ENCODE results near the gene NOVA2.
A peak's percentile ranks its signal among the peaks of the same experiment; 100 is the strongest.

Gene NOVA2

DNA sequence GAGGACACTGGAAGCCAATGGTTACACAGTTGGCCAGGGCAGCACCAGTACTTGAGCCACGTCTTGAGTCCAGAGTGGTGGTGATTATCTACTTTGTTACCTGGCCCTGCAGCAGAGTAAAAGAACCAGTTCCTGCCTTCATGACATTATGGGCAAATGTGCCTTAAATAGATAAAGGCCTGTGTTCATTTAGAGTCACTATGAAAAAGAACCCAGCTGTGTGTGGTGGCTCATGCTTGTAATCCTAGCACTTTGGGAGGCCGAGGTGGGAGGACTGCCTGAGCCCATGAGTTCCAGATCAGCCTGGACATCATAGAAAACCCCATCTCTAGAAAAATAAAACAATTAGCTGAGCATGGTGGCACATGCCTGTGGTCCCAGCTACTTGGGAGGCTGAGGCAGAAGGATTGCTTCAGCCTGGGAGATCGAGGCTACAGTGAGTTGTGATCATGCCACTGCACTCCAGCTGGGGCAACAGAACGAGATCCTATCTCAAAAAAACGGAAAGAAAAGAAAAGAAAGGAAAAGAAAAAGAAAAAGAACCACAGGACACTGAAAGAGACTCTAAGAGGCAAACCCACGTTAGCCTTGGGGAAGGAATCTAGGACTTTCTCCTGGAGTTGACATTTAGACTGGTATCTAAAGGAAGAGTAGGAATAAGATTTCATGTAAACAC, 84.3 kb downstream of the NOVA2 start:
- DNase-seq = no peak

DNA sequence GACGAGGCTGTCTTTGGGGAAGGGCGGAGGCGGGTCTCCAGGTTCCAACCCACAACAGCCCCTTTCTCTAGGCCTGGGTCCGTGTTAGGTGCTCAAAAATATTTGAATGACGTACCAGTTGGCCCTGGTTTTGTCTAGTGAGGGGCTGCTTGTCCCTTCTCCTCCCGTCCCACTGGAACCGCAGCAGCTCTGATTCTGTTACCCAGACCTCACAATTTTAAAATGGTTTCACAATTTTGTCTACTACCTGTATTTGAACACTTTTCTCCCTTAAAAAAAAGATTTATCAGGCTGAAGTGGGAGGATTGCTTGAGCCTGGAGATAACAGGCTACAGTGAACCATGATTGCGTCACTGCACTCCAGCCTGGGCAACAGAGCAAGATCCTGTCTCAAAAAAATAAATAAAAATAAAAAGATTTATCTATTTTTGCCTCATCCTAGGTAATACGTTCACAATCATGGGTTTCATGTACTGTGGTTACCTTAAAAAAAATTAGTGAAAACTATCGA, 86.4 kb downstream of the NOVA2 start:
- DNase-seq = no peak

DNA sequence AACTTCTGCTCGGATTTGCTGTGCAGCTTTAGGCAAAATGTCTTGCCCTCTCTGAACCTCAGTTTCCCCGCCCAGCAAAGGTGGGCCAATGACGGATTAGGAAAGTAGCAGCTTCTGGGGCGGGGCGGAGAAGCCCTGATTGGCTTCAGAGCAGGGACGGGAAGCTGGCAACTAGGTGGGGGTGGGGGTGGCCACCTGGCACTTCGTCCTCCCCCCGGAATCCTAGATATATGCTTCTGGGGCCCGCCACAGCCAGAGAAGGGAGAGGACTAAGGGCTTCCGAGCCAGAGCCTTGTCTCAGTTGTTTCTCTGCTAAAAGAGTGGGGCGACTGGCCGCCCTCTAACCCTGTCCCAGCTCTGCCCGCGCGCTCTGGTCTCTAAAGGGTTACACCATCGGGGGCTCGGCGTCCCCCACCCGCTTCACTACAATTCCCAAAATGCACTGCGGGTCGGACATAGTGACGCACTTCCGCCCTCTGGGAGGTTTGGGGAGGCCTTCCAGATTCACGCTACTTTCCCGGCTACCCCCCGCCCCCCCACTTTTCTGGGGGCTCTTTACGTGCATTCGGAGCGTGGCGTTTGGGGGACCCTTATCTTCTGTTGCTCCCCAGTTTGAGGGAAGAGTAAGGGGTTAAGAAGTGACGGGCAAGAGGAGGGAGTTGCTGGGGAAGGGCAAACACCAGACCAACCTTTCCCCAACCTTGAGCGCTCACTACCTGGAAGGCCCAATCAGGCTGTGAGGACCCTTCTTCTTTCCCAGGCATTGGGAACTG, 87.1 kb downstream of the NOVA2 start:
- peak; percentile 78 for DNase-seq

DNA sequence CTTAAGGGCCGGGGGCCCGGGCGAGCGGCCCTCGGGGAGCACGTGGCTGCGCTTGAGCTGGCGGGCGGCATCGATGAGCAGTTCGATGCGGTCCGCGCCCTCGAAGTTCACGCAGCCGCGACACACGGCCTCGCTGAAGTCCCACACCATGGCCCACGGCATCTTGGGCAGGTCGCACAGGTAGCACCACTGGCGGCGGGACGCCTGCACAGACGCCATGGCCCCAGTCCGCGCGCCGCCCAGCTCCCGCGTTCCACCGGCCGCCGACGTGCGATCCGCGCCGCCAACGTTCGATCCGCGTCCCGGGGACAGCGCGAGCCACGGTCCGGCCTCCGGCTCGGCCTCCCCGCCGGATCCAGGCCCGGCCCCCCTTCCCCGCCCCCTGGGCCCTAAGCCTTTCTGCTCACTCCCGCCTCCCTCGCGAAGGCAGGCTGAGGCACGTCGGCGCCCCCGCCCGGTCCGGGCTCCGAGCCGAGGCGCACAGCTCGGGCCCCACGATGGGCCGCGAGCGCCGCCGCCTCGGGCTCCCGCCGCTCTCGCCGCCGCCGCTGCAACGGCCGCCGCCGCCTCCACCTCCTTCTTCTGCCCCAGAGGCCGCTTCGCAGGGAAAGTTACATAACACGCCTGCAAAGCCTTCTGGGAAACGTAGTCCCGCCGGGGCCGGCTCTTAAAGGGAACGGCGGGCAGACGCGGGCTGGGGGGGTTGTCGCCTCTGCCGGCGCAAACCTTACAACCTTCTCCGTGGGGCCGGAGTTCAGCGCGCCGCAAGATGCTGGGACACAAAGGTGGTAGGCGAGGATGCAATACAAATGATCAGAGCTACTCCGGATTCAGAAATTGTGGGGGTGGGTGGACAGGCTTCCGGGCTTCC, 87.9 kb downstream of the NOVA2 start, which contains the start of gene IRF2BP1:
Gene IRF2BP1 (minus strand): TSS at position 586 of the 871 bp plus-strand sequence. CDS start 367 bp downstream, at position 219.
- peak; percentile 80 for DNase-seq

DNA sequence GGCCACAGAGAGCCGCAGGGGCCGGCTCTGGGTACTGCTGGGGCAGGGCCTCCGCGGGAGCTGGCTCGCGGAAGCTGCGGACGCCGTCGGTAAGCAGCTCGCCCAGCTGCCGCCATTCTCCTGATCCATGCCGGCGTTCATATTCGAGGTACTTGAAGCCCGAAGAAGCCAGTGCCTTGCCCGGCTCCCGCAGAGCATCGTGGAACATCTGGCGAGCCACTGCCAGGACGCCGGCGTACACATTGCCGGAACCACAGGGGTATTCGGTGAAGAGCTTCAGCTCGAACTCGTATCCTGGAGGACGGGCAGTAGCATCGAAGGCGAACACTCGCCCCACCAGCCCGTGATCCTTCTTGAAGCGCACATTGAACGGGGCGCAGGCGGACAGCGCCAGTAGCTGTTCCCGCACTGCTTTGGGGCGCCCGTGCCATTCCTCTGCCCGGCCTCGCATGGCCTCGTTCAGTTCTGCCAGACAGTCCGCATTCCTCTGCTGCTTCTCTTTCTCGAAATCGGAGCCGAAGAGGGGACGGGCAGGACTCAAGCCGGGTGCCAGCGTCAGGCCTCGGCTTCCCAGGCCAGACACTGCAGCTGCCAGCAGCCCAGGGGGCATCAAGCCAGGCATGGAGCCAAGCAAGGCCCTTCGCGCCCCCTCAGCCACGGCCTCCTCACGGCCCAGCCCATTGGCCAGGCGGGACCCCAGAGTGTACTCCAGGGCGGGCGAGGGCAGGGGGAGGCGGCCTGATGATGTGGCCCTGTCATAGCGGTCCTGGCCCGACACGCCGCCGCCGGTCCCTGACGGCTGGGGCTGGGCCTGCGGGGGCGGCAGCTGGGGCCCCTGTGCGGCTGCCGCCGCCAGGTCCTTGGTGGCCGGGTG, 88.7 kb downstream of the NOVA2 start:
- DNase-seq = peak; percentile 6

DNA sequence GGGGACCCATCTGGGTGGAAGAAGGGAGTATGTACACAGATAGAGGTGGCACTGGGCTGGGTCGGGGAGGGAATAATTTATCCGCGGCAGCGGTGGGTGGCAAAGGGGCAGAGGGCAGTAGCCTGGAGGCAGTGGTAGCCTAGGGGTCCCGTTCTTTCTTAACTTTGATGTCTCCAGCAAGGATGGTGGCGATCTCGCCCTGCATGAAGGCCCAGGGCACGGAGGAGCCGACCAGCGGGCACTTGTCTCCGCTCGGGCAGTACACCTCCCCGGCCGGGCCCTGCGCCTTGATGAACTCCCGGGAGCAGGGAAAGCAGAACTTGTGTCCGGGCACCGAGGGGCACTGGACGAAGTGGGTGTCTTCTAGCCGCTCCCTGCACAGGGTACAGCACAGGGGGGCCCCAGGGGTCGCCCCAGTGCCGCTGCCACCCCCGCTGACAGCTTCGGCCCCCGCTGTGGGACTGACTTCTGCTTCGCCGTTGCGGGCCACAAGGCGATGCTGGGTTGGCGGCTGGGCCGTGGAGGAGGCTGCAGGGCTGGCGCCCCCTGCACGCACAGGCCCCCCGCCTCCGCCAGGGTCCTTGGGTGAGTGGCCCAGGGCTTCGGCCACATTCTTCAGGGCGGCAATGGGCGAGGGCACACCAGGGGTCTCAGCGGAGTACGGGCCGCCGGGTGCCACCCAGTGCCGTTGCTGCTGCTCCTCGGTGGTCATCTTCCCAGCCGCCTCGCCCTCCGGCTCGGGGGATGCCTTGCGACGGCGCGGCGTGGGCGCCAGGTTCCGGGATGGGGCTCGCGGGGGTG, 89.6 kb downstream of the NOVA2 start:
- no peak for DNase-seq
